HG03558 (cell line): ENCODE measurements around the gene FAM171A1.
"Not testable (repeated sequence)": the region's sequence is repeated elsewhere in the genome, so short reads cannot be mapped to it uniquely, and the experiment has no call there.

Experiments
- ATAC-seq: cut with Tn5 transposase; IDR thresholded peaks from one replicate; pipeline ENCODE4 v1.9.1; 2021; ENCODE audit warnings: moderate number of reproducible peaks; ENCODE audit not compliant: unreplicated experiment; ENCODE audit errors: extremely low read depth

FAM171A1 gene

GRCh38 chr10:15321431-15322341 is 49.4 kb downstream of the FAM171A1 start:
- no peak for ATAC-seq

DNA sequence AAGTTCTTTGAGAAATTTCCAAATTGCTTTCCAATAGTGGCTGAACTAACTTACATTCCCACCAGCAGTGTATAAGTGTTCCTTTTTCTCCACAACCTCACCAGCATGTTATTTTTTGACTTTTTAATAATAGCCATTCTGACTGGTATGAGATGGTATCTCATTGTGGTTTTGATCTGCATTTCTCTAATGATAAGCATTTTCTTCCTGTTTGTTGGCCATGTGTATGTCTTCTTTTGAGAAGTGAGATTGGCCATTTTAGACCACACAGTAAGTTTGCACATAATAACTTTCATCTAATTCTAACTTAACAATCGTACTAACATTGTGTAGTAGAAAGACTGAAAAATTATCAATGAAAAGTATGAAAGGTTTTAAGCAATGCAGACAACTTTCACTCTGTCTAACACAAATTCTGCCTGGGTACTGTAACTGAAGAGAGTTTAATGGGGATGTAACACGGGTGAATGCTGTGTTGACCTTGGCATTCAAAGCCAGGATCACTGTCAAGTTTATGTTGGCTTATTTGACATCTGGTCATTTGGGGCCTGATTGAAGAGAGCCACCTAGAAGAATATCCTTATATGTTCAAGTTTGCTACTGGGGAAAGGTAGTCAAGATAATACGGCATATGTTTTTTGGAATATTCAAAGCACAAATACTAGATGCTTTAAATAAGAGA is 50.4 kb downstream of the FAM171A1 start:
- ATAC-seq, result no peak

DNA sequence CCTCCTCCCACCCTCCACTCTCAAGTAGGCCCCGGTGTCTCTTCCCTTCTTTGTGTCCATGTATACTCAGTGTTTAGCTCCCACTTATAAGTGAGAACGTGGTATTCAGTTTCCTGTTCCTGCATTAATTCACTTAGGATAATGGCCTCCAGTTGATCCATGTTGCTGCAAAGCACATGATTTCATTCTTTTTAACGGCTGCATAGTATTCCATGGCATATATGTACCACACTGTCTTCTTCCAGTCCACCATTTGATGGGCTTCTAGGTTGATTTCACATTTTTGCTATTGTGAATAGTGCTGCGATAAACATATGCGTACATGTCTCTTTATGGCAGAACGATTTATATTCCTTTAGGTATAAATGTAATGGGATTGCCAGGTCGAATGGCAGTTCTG is 51.0 kb downstream of the FAM171A1 start:
- no peak for ATAC-seq

- no peak for ATAC-seq
Observed at GRCh38 chr10:15316871-15317464, 54.1 kb downstream of the FAM171A1 start.

GRCh38 chr10:15316145-15316544 is 54.9 kb downstream of the FAM171A1 start:
- ATAC-seq, result no peak

DNA sequence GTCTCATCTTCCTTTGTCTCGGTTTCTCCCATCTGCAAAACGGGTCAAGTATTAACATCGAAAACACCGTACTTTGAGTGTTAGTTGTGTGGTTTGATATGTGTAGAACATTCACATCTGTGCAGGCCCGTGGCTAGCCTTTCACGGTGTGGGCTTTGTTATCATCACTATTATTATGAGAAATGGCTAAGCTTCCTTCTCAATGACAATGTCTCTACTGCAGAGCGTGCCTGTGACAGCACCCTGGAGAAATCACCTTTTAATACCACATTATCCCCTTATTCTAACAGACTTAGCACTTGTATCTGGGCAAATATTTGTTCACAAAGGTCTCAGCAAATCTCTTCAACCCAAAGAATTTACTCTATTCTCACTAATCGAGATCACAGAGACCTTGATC is 55.8 kb downstream of the FAM171A1 start:
- ATAC-seq, result no peak

DNA sequence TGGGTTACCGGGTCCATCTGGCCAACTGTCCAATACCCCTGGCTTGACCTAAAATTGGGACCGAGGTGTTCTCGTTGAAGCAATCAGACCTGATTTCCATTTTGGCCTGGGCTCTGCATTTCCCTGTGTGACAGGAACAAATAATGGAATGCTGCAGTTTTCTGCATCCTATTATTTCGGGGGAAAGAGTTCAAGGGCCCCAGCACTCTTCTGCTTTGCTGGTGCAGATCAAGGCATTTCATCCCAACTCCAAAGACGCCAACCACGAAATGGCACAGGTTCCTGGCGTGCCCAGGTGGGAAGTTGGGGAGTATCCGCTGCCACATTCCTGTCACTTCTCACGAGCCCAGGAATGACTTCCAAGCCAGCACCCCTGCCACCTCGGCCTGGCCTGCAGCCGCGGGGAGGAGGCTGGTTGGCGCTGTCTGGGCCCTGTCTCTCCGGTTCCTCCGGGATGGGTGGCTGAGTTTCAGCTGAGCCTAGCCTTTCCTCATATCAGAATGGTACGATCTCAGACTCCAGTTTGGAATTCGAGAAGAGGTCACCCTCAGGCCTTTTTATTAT is 56.5 kb downstream of the FAM171A1 start:
- no peak for ATAC-seq

DNA sequence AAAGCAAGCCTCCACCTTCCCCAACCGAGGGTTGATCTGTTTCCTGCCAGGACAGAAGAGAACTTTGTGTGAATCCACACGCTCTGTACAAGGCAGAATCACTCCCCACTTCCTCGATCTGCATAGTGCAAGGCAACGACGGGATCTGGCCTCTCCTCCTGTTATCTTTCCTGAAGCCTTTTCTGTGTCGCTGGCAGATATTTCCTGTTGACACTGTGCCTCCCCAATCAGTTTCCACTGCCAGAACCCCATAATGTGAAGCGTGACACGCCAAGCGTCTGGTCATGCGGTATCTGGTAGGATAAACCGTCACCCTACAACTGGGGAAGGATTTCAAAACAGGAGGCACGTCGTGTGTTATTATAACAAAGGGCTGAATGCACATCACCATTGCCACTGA is 57.2 kb downstream of the FAM171A1 start:
- ATAC-seq, result no peak

- ATAC-seq, result no peak
Observed at GRCh38 chr10:15313047-15313446, 58.0 kb downstream of the FAM171A1 start.

GRCh38 chr10:15311569-15312280 is 59.4 kb downstream of the FAM171A1 start:
- no peak for ATAC-seq

DNA sequence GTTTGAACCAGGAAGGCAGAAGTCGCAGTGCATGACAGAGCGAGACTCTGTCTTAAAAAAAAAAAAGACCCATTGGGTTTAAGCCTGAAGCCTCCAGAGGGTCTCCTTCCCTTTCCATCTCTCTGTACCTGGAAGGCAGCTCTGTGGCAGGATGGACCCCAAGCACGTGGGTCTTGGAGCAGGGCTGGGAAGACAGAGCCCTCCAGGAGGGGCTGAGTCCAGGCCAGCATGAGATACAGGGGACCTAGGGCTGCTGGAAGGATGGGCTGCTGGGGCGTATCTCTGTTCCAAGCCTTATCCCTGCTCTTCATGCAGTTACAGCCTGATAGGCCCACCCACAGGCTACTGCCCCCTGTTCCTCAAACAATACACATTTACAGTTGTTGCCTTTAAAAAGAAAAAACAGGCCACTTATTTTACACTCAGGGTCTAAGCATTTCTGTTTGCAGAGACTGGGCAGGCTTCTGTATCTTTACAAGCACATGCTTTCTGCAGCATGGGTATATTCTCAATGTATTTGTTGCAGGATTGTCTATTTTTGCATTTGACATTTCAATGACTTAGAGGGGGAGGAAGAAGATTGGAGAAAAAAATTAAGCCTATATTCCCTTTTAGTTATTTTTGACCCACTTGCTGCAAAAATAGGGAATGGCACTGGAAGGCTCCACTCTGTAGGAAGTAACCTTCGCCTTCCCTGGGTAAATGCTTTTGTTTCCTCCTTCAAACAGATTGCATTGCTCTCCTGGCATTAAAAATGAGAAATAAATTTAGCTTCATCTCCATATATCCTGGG is 60.1 kb downstream of the FAM171A1 start:
- ATAC-seq, result no peak

DNA sequence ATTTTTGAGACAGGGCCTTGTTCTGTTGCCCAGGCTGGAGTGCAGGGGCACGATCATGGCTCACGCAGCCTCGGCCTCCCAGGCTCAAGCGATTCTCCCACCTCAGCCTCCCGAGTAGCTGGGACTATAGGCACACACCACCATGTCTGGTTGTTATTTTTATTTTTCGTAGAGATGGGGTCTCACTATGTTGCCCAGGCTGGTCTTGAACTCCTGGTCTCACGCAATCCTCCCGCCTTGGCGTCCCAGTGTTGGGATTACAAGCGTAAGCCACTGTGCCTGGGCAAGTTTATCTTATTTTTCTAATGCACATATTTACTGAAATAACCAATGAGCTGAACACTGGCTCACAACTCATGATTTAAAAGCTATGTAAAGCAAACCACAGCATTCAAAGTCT is 61.9 kb downstream of the FAM171A1 start:
- no peak for ATAC-seq

DNA sequence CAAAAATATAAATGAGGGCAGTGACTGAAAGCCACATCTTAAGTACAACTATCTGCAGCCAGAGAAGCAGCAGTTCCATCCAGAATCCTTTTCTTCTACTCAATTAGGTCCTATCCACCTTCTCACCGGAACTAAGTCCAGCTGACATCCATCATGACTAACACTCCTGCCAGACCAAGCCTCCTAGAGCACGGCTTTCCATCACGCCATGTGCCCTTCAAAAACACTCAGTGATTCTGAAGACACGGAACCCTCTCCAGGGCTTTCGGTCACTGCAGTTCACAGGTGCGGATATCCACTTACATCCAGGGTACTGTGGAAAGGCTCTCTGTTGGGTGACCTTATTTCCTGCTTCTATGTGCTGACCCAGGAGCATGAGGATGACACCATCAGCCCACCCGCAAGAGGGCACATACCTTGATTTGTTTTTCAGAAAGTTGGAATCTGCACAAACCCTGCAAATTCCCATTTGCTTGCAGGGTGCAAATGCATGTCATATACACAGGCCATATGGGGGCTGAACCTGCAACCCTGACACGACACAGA is 64.3 kb downstream of the FAM171A1 start:
- no peak for ATAC-seq

DNA sequence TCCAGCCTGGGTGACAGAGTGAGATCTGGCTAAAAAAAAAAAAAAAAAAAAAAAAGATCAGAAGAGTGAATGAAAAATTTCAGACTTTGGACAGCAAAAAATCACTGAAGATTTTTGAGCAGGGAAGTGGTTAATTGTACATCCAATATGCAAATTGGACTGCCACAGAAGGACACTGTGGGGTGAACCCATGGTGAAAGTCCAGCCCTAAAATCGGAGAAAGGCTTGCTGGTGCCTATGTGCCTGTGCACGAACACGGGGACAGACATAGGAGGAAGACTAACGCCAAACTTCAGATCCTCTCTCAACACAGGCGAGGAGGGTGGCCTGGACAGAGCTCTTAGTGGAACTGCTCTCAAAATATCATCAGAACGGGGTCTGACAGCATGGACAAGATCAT is 65.5 kb downstream of the FAM171A1 start:
- ATAC-seq, result no peak

DNA sequence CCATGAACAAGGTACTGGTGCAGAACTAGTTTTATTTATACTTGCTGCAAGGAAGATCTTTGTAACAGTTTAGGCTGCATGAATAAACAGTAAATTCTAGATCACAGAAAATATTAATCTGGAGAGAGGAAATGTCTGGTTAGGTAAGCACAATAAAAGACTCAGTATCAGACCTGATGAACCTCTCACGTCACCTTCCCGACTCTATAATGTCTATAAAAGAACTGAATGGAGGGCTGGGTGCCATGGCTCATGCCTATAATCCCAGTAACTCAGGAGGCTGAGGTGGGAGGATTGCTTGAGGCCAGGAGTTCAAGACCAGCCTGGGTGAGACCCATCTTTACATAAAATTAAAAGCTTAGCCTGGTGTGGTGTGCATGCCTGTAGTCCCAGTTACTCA is 65.9 kb downstream of the FAM171A1 start:
- ATAC-seq, result no peak

DNA sequence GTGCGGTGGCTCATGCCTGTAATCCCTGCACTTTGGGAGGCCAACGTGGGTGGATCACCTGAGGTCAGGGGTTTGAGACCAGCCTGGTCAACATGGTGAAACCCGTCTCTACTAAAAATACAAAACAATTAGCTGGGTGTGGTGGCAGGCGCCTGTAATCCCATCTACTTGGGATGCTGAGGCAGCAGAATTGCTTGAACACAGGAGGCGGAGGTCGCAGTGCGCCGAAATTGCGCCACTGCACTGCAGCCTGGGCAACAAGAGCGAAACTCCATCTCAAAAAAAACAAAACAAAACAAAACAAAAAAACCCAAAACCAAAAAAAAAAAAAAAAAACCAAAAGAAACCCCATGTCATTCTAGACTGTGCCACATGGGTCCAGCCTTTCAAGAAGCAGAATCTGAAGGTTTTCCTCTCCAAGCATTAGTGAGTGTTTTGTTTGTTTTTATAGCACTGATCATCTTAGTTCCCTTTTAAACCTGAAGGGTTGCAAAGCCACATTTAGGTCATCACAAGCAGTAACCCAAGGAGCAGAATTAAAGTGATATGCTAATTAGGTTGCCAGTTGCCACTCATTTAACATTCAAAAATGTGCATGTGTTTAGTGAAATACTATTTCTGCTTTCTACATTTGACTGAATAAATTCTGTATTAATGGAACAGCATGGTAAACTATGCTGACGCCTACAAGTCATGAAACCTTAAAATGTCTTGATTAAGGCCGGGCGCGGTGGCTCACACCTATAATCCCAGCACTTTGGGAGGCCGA is 68.7 kb downstream of the FAM171A1 start:
- ATAC-seq, result not testable (repeated sequence)

DNA sequence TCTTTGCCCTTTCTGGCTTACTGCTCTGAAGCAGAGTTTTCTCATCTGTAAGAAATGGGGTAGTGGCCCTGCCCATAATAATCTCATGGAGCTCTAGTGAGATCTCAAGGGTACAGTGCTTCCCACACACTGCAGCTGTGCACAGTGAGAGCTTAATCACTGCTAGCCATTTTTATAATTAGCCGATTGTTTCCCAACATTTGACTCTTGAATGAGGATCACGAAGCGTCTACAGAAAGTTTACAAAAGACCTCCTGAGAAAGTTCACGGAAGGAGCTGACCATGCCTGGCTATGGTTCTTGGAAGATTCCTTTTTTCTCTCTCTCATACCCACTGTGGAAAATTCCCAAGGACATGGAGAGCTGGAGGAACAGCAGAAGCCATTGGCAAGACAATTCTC is 70.4 kb downstream of the FAM171A1 start:
- ATAC-seq, result no peak

DNA sequence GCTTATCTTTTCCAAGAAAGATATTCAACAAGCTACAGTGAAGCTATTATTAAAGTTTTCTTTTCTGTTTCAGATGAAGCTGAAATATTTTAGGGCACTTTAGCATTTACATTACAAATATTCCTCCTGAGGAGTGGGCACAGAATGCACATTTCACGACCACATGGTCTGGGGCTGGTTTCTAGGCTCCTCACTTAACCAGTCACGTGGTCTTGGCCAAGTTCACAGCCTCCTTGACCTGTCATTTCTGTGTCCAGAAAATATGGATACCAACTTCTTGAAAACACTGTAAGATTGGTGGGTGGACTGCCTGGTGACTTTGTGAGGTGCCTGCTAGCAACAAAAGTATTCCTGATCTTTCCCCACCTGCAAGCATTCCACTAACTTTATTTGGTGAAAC is 70.9 kb downstream of the FAM171A1 start:
- ATAC-seq, result no peak

GRCh38 chr10:15296701-15297100 is 74.4 kb downstream of the FAM171A1 start:
- ATAC-seq, result no peak
